HFF-Myc (cell line): ENCODE data around the gene CLINT1.

Source experiments
- DNase-seq: peaks from one replicate; pipeline ENCODE4 v3.0.0-alpha.2; 2011; ENCODE audit warnings: low read depth; ENCODE audit errors: extremely low read depth
- H3K4me3 ChIP-seq: replicated peaks from 2 replicates; pipeline ENCODE4 v1.5.1; 2011; ENCODE audit warnings: low read depth, mild to moderate bottlenecking, control low read depth, low read length
- CTCF ChIP-seq: IDR thresholded peaks from 2 replicates; pipeline ENCODE4 v1.5.1; 2012; ENCODE audit warnings: mild to moderate bottlenecking, low read depth, low read length, control low read depth; ENCODE audit errors: missing control alignments

The CLINT1 gene

GRCh38 chr5:157877821-157878220 is 18.9 kb upstream of the CLINT1 start:
- no peak for DNase-seq
- no peak for TF ChIP-seq CTCF

GRCh38 chr5:157874861-157875260 is 15.9 kb upstream of the CLINT1 start:
- H3K4me3 ChIP-seq = no peak overlapping the region
- no peak for TF ChIP-seq CTCF
- DNase-seq = no peak

More at GRCh38 chr5:157877821-157878220, 18.9 kb upstream of the CLINT1 start:
- H3K4me3 ChIP-seq = no peak overlapping the region

- no peak for DNase-seq
These were observed 12.2 kb upstream of the CLINT1 start for GRCh38 chr5:157870837-157871834.

GRCh38 chr5:157867751-157868387 is 8.9 kb upstream of the CLINT1 start:
- TF ChIP-seq CTCF = no peak
- DNase-seq = no peak
- H3K4me3 ChIP-seq = no peak overlapping the region

More at GRCh38 chr5:157870837-157871834, 12.2 kb upstream of the CLINT1 start:
- no peak for TF ChIP-seq CTCF
- no peak overlapping the region for H3K4me3 ChIP-seq

GRCh38 chr5:157866536-157866935 is 7.6 kb upstream of the CLINT1 start:
- no peak overlapping the region for H3K4me3 ChIP-seq
- DNase-seq = no peak
- no peak for TF ChIP-seq CTCF

GRCh38 chr5:157865781-157866180 is 6.8 kb upstream of the CLINT1 start:
- DNase-seq = no peak
- no peak for TF ChIP-seq CTCF
- no peak overlapping the region for H3K4me3 ChIP-seq
